AML-193 (cell line): Measurements from ENCODE around the gene CORO2B.

Experiments used
- DNase-seq, 2 experiments: peaks; one replicate each; lab custom pipeline; 2025; lab: John Stamatoyannopoulos, UW

The CORO2B gene

GRCh38 chr15:68589783-68590710 lies 11.3 kb downstream of the CORO2B start:
- no peak for DNase-seq

- DNase-seq, result no peak
These were observed 12.1 kb downstream of the CORO2B start for GRCh38 chr15:68590721-68591389.

- no peak for DNase-seq
These were observed 13.3 kb downstream of the CORO2B start for GRCh38 chr15:68592054-68592453.

- no peak for DNase-seq
These were observed 13.8 kb downstream of the CORO2B start for GRCh38 chr15:68592544-68592943.

GRCh38 chr15:68593341-68593740 lies 14.5 kb downstream of the CORO2B start:
- DNase-seq, result no peak

GRCh38 chr15:68593828-68594532 lies 15.2 kb downstream of the CORO2B start:
- DNase-seq, result no peak

GRCh38 chr15:68594533-68595259 lies 15.9 kb downstream of the CORO2B start:
- DNase-seq, result no peak

GRCh38 chr15:68595260-68595564 lies 16.4 kb downstream of the CORO2B start:
- DNase-seq, result no peak

GRCh38 chr15:68595761-68596160 lies 17.0 kb downstream of the CORO2B start:
- DNase-seq, result no peak

- no peak for DNase-seq
These were observed 17.9 kb downstream of the CORO2B start for GRCh38 chr15:68596691-68597090.

- DNase-seq, result no peak
These were observed 18.8 kb downstream of the CORO2B start for GRCh38 chr15:68597581-68597980.

- no peak for DNase-seq
These were observed 19.7 kb downstream of the CORO2B start for GRCh38 chr15:68598171-68599152.

GRCh38 chr15:68599153-68599545 lies 20.4 kb downstream of the CORO2B start:
- DNase-seq, result no peak

GRCh38 chr15:68599560-68600071 lies 20.8 kb downstream of the CORO2B start:
- no peak for DNase-seq

- no peak for DNase-seq
These were observed 22.7 kb downstream of the CORO2B start for GRCh38 chr15:68601206-68602197.

GRCh38 chr15:68602459-68603215 lies 23.8 kb downstream of the CORO2B start:
- no peak for DNase-seq

GRCh38 chr15:68603216-68603595 lies 24.4 kb downstream of the CORO2B start:
- no peak for DNase-seq

GRCh38 chr15:68603951-68604350 lies 25.2 kb downstream of the CORO2B start:
- no peak for DNase-seq
